GM23248 (cell line): ENCODE results near the gene SLC25A26.

Source experiments
- EZH2 ChIP-seq: fragments of 200-600 bp; sonication (generic); IDR thresholded peaks from 2 replicates; pipeline ENCODE4 v1.6.1; 2018; ENCODE audit warnings: antibody characterized with exemption, mild to moderate bottlenecking; ENCODE audit not compliant: insufficient read depth, poor library complexity, severe bottlenecking
- EZH2phosphoT487 ChIP-seq: fragments of 200-600 bp; sonication (generic); IDR thresholded peaks from 2 replicates; pipeline ENCODE4 v1.6.1; 2018; ENCODE audit warnings: antibody characterized with exemption, moderate library complexity, mild to moderate bottlenecking, low read depth; ENCODE audit not compliant: insufficient read depth

- TF ChIP-seq EZH2 (no peak), EZH2phosphoT487 (no peak)
These were observed 198.2 kb downstream of the SLC25A26 start for GRCh38 chr3:66419036-66419435.
